Left lobe of liver (tissue), 2 donors: ENCODE data around the gene RAB6B. TPM values are rescaled to one million over a fixed set of nuclear protein-coding genes. Genes with fewer than 3 reads are reported as not detected.

Experiments used
- ATAC-seq: fragments of 200-7000 bp; cut with Tn5 transposase; one replicate; pipeline ENCODE4 v1.9.1; 2020; ENCODE audit warnings: mild to moderate bottlenecking, moderate library complexity
- DNase-seq: peaks from one replicate; pipeline ENCODE4 v3.0.0-alpha.2; 2020; ENCODE audit warnings: low spot score
- total RNA-seq: library from RNA; stranded (reverse); gene quantifications from one replicate; pipeline ENCODE4 v1.2.1, GENCODE V29; 2021
- donor health status: DM: no; HTN: no; CAD: no; lungs with moderate emphysema.
- donor health status: DM: no; HTN: yes; CAD: no.

Gene RAB6B
- total RNA-seq, 1 donor from 2014 or later = 0.35 TPM

GRCh38 chr3:133896002-133896761, 500 bp upstream of the RAB6B start:
- no peak for DNase-seq
- peak; percentile 7 for ATAC-seq

- no peak for DNase-seq
- ATAC-seq = peak; percentile 42
These were observed 1.1 kb downstream of the RAB6B start for GRCh38 chr3:133894353-133895207.

DNA sequence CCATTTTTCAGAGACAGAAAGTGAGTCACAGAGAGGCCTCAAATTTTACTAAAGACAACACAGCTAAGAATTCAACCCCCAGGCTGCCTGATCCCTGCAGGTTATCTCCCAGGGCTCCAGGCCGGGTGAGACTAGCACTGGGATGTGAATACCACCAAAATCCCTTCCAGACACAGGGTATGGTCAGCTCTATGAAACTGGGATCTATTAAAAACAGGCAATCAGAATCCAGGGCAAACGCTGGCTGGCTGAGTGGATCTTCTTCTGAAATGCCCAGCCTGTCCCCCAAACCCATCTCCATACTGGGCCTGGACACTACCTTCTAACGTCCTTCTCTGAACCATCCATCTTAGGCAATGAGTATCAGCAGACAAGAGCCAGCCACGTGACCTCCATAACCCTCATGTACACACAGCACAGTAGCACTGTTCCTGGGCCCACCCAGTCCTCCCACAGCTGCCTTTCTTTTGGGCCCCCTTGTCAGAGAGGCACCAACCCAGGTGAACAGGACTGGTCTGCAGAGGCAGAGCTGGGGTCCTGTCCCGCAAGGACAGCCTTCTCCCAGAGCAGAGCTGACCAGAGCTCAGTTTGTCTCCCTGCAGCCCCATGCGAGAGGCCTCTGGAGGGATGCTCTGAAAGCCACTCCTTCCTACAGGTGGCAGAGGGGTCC, 1.9 kb downstream of the RAB6B start:
- ATAC-seq = no peak

DNA sequence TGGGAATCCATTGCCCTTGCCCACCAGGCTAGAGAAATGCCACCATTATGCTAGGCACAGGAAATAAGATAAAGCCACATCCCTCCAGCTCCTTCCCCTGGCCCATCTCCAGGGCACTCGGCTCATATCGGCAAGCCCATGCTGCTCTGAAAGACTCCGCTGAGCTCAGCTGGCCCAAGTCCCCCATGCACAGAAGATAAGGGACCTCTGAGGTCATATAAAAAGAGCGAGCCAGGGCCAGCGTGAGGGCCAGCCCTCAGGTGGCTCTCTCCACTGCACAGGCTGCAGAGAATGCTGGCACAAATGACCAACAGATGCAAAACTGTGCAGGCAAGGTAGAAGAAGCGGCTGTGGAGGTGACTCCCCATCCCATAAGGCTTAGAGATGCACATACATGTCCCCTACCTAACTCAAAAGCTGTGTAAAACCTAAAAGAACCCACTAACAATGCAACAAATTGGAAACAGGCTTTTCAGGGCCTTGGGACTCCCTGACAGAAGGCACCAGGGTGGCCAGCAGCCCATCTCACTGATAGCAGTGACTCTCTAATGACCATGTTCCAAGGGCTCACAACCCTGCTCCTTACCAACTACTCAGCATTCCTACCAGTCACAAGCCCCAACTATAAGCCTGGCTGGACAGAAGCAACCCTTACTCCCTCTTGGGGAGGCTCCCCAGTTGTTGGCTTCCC, 3.0 kb downstream of the RAB6B start:
- DNase-seq = no peak
- no peak for ATAC-seq

More for the DNA sequence above, 1.9 kb downstream of the RAB6B start:
- no peak for DNase-seq

DNA sequence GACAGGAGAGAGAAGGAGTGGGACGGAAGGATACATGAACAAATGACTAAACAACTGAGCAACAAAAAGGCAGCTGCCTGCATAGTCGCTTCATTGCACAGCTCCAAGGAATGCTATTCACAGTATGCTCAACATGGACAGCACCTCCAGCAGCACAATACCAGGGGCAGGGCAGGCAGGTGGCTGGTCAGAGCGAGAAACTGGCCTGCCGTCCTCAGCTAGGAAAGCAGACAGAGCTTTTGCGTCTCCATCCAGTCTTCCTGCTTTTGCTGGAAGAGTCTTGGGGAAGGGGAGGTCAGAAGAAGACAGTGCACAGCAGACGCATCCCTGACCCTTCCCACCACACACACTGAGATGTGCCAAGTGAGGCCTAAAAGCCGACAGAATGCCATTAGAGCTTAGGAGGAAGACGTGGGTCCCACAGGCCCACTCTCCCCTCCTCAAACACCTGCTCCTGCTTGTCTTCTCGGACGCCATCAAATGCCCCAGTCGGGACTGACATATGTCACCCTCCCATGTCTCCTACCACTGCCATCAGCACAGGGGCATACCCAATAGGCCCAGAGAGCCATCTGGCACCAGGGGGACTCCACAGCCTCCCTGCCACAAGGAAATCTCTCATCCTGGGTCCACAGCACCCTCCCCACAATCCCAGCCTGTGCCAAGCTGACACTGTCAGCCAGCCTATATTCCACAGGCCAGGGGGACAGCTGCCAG, 3.9 kb downstream of the RAB6B start:
- DNase-seq (no peak), ATAC-seq (no peak)

DNA sequence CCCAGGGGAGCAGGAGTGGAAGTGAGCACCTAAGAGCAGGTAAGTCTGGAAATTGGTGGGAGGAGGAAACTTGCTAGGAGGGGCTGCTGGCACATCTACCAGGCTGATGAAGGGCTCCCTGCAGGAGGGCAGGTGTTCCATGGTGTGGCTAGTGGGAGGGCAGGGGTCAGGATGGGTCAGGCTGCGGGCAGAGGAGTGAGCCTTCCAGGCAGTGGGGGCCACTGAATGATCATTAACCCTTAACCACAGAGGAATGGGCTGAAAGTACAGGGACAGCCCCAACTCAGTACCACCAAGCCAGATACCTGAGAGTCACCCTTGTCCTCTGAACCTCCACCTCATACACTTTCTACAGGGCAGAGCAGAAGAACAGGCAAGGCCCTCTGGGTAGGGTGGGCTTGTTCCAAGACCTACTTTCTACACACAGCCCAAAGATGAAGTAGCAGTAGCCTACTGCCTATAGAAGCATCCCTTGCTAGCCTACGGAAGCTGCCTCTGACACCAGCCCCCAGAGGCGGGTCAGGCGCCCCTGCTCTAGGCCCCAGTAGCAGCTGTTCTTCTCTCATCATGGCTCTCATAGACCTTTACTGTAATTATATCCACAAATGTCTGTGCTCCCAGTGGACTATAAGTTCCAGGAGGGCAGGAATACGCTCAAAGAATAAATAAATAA, 4.6 kb downstream of the RAB6B start:
- DNase-seq (no peak), ATAC-seq (no peak)

GRCh38 chr3:133890037-133890436, 5.6 kb downstream of the RAB6B start:
- no peak for ATAC-seq

DNA sequence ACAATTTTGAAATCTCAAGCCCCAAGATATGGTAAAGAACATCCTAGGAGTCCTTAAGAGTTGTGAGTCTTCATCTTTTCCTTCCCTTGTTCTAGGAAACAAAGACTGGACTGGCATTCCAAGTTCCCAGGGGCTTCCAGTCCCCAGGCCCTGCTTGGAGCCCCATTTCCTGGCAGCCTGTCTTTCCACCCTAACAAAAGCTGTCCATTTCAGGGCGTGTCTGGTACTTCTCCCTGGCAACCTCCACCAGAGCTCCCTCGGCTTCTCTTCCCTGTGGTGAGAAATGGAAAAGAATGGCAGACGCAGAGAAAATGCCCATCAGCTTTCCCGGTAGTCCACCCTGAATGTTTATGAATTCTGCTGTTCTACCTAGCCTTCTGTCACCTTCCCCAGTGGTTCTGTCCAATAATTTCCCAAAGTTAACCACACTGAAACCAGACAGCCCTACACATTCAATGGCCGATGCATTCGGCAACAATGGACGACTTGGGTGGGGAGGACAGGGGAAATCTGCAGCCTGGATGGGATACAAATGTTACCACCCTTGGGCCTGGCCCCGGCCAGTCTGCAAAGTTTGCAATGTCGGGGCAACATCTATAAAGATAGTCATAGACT, 6.8 kb downstream of the RAB6B start:
- DNase-seq (peak; percentile 33), ATAC-seq (no peak)

More at GRCh38 chr3:133890037-133890436, 5.6 kb downstream of the RAB6B start:
- no peak for DNase-seq

DNA sequence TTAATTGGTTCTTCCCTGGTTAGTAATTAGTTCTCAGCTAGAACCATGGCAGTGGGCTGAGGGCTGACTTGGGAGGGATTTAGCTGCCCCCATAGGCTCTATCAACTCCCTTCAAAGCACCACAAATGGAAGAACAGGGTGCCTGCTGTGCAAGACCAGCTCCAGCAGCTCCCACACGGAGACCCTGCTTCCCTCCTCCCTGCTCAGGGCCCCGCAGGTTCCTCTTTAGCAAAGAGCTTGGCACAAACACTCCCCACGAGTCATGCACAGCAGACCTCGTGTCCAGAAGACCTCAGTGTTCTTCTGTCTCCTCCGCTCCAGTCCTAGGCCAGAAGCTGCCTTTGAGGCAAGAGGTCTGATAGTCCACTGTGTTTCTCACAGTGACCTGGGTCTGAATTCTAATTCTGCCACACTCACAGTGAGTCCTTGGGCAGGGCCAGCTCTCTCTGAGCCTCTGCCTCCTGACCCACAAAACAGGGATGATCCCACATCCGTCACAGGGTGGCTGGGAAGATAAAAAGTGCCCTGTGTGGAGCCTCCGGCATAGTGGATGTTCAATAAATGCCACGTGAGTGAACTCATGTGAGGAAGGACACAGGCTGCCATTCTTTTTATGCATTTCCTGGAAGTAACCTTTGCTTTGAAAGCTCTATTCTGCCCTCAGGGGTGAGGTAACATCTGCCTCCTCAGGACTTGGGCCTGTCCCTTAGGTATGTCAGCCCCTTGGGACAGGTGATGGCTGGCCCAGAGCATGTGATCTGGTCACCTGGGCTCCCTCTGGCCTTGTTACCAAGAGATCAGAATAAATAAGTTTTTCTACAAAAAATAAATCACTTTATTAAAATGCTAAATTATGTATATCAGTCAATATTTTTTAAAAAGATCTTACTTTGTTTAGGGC, 7.6 kb downstream of the RAB6B start:
- DNase-seq = peak; percentile 33
- peak; percentile 14 for ATAC-seq

GRCh38 chr3:133887074-133887802, 8.4 kb downstream of the RAB6B start:
- DNase-seq (no peak), ATAC-seq (no peak)

DNA sequence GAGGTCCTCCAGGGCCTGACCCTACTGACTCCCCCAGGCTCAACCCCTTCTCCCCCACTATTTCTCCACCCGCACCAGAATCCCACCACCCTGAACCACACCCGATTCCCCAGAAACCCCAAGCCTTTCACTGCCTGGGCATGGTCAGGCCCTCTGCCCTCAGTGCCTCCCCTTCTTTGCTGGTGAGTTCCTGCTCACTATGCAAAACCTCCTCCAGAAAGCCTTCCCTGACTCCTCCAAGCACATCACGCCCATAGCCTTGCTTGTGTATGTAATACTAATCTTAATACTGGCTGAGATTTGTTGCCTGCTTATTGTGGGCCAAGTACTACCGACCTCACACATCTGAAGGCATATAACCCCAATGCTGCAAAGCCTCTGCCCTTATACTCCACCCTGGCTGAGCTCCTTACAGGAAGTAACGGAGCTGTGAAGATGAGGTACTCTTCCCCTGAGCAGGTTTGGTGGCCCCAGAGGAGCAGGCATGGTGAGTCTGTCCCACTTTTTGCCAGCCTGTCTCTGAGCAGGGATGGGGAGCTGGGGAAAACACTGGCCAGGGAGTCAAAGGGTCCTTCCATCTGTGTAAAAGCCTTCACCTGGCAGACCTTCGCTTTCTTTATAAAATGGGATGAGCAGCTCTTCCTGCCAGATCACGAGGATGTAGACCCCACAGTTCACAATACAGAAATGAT, 9.5 kb downstream of the RAB6B start:
- no peak for ATAC-seq
- no peak for DNase-seq

DNA sequence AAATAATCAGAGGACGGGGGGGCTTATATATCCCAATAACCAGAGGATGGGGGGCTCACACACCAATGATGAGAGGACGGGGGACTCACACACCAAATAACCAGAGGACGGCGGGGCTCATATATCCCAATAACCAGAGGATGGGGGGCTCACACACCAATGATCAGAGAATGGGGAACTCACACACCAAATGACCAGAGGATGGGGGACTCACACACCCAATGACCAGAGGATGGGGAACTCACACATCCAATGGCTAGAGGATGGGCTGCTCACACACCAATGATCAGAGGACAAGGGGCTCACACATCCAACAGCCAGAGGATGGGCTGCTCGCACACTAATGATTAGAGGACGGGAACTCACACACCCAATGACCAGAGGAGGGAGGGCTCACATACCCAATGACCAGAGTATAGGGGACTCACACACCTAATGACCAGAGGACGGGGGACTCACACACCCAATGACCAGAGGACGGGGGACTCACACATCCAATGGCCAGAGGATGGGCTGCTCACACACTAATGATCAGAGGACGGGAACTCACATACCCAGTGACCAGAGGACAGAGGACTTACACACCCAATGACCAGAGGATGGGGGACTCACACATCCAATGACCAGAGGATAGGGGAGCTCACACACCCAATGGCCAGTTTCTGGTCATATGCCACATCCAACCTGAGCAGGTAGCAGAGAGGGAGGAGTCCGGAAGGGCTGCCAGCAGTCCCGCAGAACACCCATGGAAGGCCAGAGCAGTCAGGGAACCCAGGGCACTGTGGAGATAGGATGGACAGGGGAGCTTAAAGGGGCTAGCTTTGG, 10.6 kb downstream of the RAB6B start:
- ATAC-seq (no peak), DNase-seq (peak; percentile 29)

DNA sequence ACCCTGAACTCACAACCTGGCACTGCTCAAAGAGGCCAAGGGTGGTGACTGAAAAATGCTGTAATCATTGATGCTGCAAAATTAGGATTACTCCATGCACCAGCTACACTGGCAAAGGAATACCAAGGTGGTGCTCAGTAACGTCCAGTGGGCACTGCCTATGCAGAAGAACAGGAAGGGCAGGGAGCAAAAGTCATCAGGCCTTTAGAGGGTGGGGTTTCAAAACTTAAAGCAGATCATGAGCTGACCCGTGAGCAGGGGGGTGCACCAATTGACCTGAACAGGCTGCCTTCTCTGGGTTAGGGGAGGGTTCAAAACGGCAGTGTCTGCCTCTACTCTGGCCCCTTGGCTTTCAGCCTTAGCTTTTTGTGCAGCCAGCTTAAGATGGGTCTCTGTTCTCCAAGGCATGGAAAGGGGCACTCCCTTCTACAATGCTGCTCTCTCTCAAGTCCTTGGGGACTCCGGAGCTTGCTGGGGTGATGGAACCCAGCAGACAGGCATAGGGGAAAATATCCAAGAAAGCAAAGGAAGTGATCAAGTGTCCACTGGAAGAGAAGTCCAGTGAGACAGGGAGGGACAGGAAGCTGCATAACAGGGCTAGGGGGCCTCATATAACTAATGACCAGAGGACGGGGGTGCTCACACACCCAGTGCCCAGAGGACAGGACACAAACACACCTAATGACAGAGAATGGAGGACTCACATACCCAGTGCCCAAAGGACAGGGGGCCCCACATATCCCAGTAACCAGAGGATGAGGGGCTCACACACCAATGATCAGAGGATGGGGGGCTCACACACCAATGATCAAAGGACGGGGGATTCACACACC, 11.4 kb downstream of the RAB6B start:
- no peak for ATAC-seq
- DNase-seq = peak; percentile 30

DNA sequence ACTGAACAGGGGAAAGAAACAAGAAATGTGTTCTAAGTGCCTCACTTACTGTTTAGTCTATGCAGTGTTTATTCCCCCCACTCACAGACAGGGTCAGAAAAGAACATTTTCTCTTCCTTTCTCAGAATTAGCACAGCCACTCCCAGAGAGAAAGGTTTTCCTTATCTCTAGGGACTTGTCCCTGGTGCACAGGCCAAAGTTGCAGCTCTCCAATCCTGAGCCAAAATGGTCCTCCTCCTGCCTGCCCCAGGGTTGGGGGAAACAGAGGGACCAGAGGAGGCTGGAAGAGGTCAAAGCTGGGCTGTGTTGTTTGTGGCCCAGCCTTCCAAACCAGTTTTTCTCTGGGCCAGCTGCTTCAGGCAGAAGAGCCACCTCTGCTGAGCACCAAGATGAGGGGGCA, 12.0 kb downstream of the RAB6B start:
- DNase-seq (no peak), ATAC-seq (no peak)

- ATAC-seq (no peak), DNase-seq (peak; percentile 23)
These were observed 12.6 kb downstream of the RAB6B start for GRCh38 chr3:133882986-133883586.
